ENCODE data around the gene DCP2. TPM values are rescaled to one million over a fixed set of nuclear protein-coding genes. Genes with fewer than 3 reads are reported as not detected.

DCP2 gene
- total RNA-seq, 2 experiments from 2014 or later = 88.9 to 91.0 TPM

DNA sequence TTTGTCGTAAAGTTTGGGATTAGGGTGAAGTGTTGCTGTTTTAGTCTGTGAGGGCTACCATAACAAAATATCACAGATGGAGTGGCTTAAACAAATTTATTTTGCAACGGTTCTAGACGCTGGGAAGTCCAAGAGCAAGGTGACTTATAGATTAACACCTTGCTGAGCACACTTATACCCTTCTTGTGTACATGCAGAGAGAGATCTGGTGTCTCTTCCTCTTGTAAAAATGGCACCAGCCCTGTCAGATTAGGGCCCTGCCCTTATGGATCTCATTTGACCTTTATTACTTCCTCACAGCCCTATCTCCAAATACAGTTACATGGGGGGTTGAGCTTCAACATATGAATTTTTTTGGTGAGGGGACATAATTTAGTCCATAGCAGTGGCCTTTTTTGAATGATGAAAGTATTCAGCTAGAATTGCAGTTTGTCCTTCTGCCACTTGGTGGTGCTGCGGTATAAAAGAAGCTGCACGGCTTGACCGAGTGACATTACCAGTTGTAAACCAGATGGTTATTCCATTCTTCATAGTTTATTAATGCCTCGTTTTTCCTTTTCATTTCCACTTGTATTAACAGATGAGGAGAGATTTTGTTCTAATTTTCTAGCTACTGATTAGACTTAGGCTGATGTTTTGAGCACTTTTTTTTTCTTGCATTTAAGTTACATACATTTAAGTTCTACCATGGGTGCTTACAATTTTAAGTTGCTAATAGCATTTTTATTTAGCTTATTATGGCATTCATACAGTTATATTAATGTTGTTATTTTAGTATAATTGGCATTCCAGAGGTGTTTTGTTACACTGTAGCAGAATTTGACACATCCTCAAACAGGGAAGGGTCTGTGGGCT is 19.4 kb downstream of the DCP2 start:
- peaks cover 10% of the 10 kb centered on the region for H3K36me3 Mint-ChIP-seq (ENCODE audit: low read depth)
- peaks cover 25% of the 10 kb centered on the region for H3K4me1 Mint-ChIP-seq (ENCODE audit: low read depth)

DNA sequence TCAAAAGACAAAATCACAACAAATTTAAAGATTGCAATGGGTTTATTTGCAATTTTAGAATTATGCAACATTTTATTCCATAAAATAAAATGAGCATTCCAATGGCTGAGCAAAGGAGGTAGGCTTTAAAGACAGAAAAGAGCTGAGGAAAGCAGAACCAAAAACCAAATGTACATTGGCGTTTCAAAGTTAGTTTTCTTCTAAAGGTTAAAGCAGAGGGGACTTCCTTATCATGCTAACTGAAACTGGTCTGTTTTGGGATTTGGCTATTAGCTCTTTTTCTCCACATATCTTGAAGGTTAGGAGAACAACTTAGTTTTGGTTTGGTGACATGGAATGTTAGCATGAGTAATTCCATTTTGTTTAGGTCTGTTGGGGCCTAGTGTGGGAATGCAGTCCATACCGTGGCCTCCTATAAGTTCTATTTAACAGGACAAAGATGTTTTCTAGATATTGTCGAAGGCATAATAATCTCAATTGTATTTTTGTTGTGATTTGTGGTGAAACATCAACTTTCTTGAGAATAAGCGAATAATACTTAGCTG is 20.3 kb downstream of the DCP2 start:
- TF ChIP-seq, protein P1, sequence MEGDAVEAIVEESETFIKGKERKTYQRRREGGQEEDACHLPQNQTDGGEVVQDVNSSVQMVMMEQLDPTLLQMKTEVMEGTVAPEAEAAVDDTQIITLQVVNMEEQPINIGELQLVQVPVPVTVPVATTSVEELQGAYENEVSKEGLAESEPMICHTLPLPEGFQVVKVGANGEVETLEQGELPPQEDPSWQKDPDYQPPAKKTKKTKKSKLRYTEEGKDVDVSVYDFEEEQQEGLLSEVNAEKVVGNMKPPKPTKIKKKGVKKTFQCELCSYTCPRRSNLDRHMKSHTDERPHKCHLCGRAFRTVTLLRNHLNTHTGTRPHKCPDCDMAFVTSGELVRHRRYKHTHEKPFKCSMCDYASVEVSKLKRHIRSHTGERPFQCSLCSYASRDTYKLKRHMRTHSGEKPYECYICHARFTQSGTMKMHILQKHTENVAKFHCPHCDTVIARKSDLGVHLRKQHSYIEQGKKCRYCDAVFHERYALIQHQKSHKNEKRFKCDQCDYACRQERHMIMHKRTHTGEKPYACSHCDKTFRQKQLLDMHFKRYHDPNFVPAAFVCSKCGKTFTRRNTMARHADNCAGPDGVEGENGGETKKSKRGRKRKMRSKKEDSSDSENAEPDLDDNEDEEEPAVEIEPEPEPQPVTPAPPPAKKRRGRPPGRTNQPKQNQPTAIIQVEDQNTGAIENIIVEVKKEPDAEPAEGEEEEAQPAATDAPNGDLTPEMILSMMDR (IDR thresholded peaks at IDR 0.05) = no peak
- DNase-seq = no peak
- intact Hi-C loops (cut with micrococcal nuclease) = loop anchor here (5.0 to 10.0 kb wide), 2 partner anchors 330 to 608 kb away; no protein-coding TSS in a partner anchor
- ATAC-seq = no peak
- Mint-ChIP-seq H3K4me3 (no peak overlapping the region), H3K36me3 (ENCODE audit: low read depth) (peaks cover 13% of the 10 kb centered on the region), H3K9me3 (no peaks in the 10 kb centered on the region), H3K4me1 (ENCODE audit: low read depth) (peaks cover 21% of the 10 kb centered on the region), H3K27ac (no peak overlapping the region), H3K27me3 (no peaks in the 10 kb centered on the region)
- ChIA-PET POLR2A (interaction anchor here (0.6 to 1.9 kb wide), 3 partner anchors 9 to 119 kb away, joined by 3 to 4 read pairs (median 3); no protein-coding TSS in a partner anchor), CTCF (interaction anchor here (0.7 to 3.9 kb wide), 72 partner anchors 10 to 611 kb away, joined by 3 to 75 read pairs (median 5); partner anchors contain the start of genes DCP2 and SRP19)

More for the DNA sequence above, 19.4 kb downstream of the DCP2 start:
- intact Hi-C loops (cut with micrococcal nuclease) = loop anchor here (5.0 to 10.0 kb wide), 2 partner anchors 331 to 609 kb away; no protein-coding TSS in a partner anchor
- no peak overlapping the region for H3K27ac Mint-ChIP-seq
- peak; percentile 85 for DNase-seq
- ChIA-PET CTCF (interaction anchor here (0.7 to 3.9 kb wide), 87 partner anchors 10 to 612 kb away, joined by 3 to 75 read pairs (median 4); partner anchors contain the start of genes DCP2 and SRP19), POLR2A (interaction anchor here (0.6 to 1.9 kb wide), 5 partner anchors 8 to 119 kb away, joined by 3 to 4 read pairs (median 3); no protein-coding TSS in a partner anchor)
- peak; percentile 94 for ATAC-seq
- TF ChIP-seq, protein P1 (IDR thresholded peaks at IDR 0.05) = peak; percentile 98
- no peaks in the 10 kb centered on the region for H3K9me3 Mint-ChIP-seq
- H3K4me3 Mint-ChIP-seq = no peak overlapping the region
- H3K27me3 Mint-ChIP-seq = no peaks in the 10 kb centered on the region

DNA sequence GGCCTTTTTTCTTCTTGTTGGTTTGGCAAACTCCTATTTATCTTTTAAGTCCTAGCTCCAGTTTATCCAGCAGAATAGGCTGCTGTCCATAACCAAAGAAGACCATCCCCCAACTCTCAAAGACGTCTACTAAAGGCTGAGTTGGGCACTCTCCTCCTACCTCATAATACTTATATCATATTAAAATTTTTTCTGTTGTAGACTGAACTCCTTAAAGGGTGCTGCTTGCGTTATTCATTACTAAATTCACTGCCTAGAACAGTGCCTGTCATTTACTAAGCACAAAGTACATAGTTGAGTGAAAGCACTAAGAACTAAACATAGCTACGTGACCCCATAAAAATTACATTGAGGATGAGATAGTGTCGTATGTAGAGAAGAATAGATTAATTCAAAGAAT is 21.7 kb downstream of the DCP2 start:
- no peak for DNase-seq
- ATAC-seq = no peak
- intact Hi-C loops (cut with micrococcal nuclease) = loop anchor here (5.0 to 10.0 kb wide), 2 partner anchors 329 to 607 kb away; no protein-coding TSS in a partner anchor
- ChIA-PET CTCF (interaction anchor here (2.8 to 3.5 kb wide), 3 partner anchors 16 to 513 kb away, joined by 18 to 51 read pairs (median 50); no protein-coding TSS in a partner anchor), POLR2A (no interaction called here)
- no peaks in the 10 kb centered on the region for H3K9me3 Mint-ChIP-seq
- peaks cover 16% of the 10 kb centered on the region for H3K36me3 Mint-ChIP-seq (ENCODE audit: low read depth)
- H3K27ac Mint-ChIP-seq = no peak overlapping the region
- TF ChIP-seq, protein P1 (IDR thresholded peaks at IDR 0.05) = no peak
- H3K4me1 Mint-ChIP-seq (ENCODE audit: low read depth) = peaks cover 16% of the 10 kb centered on the region
- H3K4me3 Mint-ChIP-seq = no peak overlapping the region
- no peaks in the 10 kb centered on the region for H3K27me3 Mint-ChIP-seq

DNA sequence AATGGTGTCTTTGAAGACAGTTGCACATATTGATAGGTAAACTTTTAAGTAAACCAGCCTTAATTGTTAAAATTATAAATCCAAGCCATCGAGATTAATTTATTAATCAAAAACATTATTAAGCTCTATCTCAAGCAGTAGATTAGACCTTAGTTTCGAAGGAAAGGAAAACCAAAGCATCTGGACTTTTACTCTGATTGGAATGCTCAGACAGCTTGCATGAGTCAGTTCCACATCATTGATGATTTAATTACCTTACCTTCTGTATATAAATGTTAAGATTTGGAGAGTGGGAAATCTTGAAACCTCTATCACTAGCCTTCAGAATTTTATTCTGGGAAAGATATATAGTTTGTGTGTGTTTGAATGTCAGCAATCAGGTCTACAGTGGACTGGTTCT is 23.9 kb downstream of the DCP2 start:
- H3K27me3 Mint-ChIP-seq = no peaks in the 10 kb centered on the region
- ChIA-PET CTCF (no interaction called here), POLR2A (no interaction called here)
- DNase-seq (no peak), ATAC-seq (no peak)
- no peaks in the 10 kb centered on the region for H3K9me3 Mint-ChIP-seq
- H3K27ac Mint-ChIP-seq = no peak overlapping the region
- TF ChIP-seq, protein P1 (IDR thresholded peaks at IDR 0.05) = no peak
- peaks cover 17% of the 10 kb centered on the region for H3K4me1 Mint-ChIP-seq (ENCODE audit: low read depth)
- peaks cover 27% of the 10 kb centered on the region for H3K36me3 Mint-ChIP-seq (ENCODE audit: low read depth)
- intact Hi-C loops (cut with micrococcal nuclease) = no loop called here
- no peak overlapping the region for H3K4me3 Mint-ChIP-seq
